NCI-H69 (cell line): ENCODE measurements around the gene ZFAND3.
"Not testable (repeated sequence)": the region's sequence is repeated elsewhere in the genome, so short reads cannot be mapped to it uniquely, and the experiment has no call there.

Experiments used
- DNase-seq: peaks from one replicate; lab custom pipeline; 2025; lab: John Stamatoyannopoulos, UW

Gene ZFAND3

DNA sequence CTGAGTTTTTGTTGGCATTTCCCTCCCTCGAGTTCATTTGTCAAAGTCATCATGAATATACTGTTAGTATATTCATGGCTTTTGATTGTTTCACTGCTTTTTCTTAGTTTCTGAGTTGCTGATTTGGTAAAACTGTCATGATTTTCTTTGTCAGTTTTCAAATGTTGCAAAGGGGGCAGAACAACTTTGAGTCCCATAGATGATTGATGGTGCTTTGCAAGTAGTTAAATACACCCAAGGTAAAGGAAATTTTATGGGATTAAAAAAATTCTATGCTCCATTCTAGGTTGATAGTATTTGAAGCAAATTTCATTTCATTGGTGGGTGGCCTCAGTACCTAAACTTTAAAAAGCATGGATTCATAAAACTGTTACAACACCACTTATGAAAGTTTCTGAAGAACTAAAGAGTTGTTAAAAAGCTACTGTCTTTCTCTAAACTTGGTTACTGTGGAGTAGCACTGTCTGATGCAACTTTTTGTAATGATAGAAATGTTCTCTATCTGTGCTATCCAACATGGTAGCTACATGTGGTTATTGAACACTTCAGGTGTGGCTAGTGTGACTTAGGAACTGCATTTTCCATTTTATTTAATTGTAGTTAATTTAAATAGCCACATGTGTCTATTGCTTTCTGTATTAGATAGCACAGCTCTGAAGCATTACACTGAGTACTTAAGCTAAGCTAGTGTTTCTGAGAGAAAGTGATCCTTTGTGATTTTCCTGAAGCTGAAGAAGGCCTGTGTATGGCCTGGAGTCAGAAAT, 153.6 kb downstream of the ZFAND3 start:
- DNase-seq, result no peak

DNA sequence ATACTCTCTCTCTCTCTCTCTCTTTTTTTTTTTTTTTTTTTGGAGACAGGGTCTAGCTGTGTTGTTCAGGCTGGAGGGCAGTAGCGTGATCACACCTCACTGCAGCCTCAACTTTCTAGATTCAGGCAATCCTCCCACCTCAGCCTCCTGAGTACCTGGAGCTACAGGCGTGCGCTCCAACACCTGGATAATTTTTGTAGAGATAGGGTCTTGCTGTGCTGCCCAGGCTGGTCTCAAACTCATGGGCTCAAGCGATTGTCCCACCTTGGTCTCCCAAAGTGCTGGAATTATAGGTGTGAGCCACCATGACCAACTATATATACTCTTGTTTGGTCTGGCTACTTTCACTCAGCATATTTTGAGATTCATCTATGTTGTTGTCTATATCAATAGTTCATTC, 154.9 kb downstream of the ZFAND3 start:
- no peak for DNase-seq

DNA sequence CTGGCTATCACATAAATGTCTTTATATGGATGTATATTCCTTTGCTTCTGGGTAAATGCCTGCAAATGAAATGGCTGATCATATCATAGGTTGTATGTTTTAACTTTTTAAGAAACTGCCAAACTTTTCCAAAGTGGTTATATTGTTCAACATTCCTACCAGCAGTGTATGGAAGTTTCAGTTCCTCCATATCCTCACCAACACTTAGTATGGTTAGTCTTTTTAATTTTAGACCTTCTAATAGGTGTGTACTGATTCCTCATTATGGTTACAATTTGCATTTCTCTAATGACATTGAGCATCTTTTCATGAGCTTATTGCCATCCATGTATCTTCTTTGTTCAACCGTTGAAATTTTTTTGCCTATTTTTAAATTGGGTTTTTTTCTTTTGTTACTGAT, 155.4 kb downstream of the ZFAND3 start:
- DNase-seq, result no peak

DNA sequence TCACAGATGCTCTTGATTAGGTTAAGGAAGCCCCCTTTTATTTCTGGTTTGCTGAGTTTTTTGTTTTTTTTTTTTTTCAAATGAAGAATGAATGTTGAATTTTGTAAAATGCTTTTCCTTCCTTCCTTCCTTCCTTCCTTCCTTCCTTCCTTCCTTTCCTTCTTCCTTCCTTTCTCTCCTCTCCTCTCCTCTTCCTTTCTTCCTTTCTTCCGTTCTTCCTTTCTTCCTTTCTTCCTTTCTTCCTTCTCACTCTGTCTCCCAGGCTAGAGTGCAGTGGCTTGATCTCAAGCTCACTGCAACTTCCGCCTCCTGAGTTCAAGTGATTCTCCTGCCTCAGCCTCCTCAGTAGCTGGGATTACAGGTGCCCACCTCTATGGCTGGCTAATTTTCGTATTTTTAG, 158.2 kb downstream of the ZFAND3 start:
- DNase-seq, result no peak

DNA sequence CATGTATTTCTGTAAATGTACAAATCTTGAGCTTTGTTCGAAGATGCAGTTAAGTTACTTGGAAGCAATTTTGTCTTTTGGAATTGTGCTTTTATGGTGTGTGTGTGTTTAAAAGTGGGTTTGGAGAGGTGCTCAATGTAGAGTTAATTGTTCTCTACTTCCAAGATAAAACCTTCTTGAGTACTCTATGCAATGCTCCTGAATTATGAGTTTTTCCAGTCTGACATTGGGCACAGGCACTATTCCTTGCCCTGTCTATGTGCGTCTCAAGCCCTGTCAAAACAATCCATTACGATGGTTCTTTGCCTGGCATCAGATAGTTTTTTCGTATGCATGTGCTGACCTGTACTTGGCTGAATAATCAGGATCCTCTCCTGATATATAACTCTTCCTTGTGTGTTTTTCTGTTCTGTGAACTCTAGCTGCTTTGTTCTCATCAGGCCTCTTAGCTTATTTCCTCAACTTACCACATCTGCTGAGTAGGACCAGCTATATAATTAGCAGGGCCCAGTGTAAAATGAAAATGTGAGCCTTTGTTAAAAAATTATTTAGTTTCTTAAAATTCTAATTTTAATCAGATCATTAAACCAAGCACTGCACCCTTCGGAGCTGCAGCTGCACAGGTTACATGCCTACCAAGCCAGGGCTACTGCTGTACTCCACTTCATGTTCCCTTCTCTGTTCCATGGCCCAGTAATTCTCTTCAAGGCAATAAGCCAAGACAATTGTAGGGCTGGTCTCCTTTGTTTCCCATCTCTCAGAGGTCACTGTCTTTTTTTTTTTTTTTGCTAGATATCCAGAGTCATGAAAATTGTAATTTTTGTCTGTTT, 160.1 kb downstream of the ZFAND3 start:
- peak; percentile 30 for DNase-seq

DNA sequence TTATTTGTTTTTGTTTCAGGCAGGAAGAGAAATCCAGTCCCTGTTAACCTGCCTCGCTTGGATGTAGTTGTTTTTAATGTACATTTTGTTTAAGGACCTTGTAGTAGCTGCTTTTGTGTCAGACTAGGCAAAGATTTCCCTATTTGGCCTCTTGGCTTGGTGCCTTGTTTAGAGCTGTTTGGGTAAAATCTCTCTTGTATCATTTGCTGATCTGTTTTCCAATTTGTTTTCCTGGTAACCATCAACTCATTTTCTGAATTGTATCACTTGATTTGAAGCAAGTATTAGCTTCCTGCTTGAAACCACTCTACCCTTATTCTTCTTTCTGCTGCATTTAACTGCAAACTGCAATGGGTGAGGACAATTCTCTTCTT, 160.7 kb downstream of the ZFAND3 start:
- DNase-seq, result no peak

DNA sequence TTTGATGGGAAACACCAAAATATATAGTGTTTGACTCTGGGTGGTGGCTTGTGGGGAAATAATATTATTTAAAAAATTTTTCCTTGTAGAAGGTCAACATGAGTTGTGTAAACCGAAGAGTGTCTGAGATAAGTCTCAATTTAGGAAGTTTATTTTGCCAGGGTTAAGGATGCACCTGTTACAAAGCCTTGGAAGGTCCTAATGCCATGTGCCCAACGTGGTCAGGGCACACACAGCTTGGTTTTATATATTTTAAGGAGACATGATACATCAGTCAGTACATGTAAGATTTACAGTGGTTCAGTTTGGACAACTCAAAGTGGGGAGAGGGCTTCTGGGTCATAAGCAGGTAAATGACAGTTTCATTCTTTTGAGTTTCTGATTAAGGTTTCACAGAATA, 162.1 kb downstream of the ZFAND3 start:
- DNase-seq, result no peak

DNA sequence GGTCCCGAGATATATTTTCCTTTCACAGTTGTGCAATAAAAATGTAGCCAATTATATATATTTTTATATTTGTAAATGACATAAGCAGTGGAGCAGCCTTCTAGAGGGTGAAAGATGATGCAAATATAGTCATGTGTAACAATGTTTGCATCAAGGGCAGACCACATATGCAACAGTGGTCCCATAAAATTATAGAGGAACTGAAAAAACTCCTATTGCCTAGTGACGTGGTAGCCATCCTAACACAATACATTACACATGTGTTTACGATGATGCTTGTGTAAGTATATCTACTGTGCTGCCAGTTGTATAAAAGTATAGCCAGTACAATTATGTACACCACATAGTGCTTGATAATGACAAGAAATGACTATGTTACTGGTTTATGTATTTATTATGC, 162.8 kb downstream of the ZFAND3 start:
- no peak for DNase-seq

DNA sequence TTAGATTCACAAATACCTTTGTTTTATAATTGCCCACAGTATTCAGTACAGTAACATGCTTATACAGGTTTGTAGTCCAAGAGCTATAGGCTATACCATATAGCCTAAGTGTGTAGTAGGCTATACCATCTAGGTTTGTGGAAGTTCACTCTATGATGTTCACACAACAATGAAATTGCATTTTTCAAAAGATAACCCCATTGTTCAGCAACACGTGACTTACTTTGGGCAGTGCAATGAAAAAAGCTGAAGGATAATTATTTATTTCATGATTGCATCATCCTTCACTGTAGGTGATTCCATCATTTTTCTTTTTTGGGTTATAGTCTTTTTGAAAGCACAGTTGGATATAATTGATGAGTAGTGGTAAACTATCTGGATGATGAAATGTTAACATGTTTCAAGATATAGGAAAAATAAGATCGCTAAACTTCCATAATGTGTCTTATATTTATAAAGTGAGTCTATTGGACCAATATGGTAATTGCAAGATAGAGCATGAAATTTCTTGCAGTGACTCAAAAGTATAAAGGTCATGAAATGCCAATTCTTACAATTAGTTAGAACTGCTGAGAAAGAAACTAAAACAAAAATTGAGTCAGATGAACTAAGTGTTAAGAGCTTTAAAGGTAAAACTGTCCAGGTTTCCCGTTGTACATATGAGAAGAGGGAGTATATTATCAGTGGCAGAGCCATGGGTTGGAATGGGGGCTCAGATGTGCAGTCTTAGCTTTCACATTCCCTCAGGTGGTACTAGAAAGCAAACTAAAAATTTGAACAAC, 164.4 kb downstream of the ZFAND3 start:
- no peak for DNase-seq

DNA sequence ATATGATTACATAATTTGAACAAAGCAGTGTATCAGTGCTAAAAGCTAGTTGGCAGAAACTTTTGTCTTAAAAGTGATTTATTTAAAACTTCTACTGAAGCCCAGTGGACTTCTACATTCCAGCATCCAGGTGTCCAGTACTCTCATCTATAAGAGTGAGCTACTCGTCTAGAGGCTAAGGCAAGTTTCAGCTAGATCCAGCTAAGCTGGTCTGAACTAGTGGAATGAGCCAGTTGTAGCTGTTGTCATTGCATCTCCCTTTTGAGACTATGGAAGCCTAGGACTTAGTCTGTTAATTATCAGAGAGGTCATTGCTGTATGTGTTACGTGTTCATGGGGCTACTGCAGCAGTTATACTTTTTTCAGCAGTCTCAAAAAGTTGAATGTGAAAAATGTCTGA, 165.1 kb downstream of the ZFAND3 start:
- no peak for DNase-seq

DNA sequence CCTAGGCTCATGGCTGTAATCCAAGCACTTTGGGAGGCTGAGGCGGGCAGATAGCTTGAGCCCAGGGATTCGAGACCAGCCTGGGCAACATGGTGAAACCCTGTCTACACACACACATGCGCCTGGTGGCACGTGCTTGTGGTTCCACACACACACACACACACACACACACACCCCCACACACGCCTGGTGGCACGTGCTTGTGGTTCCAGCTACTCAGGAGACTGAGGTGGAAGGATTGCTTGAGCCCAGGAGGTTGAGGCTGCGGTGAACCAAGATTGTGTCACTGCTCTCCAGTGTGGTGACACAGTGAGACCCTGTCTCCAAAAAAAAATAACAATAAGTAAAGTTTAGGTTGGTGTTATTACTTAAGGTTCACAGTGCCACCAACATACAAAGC, 165.8 kb downstream of the ZFAND3 start:
- DNase-seq, result no peak

DNA sequence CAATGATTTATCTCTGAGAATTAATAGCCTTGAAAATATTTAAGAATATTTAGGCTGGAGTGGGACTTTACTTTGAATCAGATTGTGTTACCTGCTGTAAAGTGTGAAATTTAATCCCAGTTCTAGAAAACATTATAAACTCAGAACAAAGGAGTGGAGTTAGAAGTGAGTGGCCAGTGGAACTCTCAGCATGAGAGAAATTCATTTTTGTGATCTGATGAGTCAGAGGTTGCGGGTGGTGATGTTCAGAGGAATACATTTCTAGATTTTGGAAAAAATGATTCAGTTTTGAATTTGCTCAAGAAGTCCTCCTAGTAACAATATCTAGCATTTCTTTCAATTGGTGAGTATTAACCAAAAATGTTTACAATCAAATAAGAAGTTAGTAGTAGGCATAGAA, 167.5 kb downstream of the ZFAND3 start:
- peak; percentile 28 for DNase-seq

DNA sequence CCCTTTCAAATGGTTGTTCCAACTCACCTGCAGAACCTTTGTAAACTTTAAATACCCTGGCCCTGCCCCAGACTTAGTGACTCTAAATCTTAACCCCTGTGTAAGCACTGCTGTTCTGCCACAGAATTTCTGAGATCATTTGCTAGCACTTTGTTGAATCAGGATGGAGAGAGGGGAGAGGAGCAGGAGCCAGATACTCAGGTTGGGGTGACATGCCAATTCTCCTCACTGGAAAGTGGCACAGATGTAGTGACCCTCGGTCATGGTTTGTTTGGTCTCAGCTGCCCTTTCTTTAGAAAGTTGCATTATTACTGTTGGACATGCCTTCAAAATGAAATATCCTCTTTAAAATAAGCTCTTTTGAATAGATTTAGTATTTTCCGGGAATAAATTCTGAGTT, 168.0 kb downstream of the ZFAND3 start:
- peak; percentile 16 for DNase-seq

DNA sequence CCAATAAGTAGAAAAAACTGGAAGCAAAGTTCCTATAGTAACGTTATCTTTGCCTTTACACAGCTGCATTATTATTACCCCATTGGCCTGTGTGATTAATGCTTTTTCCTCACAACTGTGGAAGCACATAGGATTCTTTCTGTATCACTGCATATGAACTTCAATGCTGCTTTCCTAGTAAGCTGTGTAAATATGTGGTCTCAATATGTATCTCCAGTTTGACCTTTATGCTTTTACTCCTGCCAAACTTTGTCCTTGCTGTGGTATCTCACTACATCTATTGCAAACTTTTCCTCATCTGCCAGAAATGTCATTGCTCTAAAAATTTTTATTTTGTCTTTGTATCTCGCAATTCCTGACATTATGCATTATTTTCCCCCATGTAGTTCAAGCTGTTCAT, 168.6 kb downstream of the ZFAND3 start:
- DNase-seq, result no peak

DNA sequence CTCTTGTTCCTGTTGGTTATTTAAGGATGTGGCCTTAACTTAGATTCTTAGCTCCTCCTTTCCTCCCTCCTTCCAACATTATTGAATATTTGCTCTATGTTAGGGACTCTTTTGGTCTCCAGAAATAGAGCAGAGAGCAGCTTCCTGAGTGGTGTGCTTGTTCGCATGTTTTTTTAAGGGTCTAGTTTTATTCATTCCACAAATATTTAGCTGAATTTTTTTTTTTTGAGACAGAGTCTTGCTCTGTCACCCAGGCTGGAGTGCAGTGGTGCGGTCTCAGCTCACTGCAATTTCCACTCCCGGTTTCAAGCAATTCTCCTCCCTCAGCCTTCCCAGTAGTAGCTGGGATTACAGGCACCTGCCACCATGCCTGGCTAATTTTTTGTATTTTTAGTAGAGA, 169.2 kb downstream of the ZFAND3 start:
- no peak for DNase-seq

DNA sequence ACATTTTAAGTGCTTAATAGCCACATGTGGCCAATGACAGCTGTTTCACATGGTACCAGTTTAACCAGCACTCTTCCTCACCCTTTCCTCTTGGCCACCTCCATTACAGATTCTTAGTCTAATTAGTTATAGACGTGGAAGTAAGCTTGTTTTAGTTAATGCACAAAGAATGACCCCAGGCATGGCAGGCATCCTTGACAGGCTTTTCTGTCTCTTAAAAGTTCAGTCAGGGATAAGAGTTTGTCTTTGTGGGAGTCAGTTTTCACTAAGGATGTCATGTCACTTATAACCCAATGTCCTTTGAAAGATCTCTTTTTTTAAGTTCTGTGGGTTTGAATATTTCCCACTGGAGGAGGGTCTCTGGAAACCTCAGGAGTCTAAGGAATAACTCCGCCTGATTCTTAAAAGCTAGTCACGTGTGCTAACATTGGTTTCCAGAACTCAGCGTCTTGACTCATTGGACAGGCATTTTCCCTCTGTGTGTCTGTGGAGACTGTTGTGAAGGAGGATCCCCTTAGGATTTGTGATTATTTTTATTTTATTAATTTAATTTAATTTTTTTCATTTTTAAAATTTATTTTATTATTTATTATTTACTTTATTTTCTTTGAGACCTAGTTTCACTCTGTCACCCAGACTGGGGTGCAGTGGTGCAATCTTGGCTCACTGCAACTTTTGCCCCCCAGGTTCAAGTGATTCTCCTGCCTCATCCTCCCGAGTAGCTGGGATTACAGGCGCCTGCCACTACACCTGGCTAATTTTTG, 171.4 kb downstream of the ZFAND3 start:
- DNase-seq, result peak; percentile 48

DNA sequence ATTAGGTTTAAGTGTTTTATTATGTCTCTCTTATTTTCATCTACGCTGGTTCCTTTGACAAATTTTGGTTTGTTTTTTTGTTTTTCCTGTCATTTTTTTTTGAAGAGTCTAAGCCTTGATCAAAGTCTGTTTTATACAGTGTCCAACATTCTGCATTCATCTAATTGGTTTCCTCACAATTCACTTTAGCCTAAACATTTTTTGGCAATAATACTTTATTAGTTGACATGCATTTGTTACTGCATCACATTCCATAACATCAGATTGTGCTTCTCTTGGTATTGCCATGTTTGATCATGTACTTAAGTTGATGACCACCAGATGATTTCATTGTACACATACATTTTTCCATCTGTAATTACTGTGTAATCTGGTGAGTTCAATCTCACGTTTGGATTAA, 173.2 kb downstream of the ZFAND3 start:
- DNase-seq, result no peak

DNA sequence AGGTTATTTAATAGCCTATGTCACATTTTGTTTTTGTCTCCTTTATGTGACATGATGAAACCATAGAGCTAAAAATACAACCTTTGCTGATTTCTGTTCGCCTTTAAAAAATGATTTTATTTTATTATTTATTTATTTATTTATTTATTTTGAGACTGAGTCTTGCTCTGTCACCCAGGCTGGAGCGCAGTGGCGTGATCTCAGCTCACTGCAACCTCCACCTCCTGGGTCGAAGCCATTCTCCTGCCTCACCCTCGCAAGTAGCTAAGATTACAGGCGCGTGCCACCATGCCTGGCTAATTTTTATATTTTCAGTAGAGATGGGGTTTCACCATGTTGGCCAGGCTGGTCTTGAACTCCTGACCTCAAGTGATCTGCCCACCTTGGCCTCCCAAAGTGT, 173.7 kb downstream of the ZFAND3 start:
- not testable (repeated sequence) for DNase-seq

DNA sequence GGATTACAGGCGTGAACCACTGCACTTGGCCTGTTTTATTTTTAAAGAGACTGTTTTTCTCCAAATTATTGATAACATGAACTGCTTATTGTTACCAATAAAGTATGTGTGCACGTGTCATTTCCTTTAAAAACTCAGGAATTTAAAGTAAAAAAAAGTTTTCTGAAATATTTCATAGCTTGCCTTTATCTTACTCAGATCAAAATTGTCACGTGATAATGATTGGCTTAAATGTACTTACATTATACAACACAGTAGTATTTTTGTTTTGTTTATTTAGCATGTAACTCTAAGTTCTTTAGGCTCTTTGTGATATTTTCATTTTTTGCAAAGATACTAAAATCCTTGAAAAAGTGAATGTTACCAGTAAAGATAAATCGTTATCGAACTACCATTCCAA, 174.1 kb downstream of the ZFAND3 start:
- no peak for DNase-seq

DNA sequence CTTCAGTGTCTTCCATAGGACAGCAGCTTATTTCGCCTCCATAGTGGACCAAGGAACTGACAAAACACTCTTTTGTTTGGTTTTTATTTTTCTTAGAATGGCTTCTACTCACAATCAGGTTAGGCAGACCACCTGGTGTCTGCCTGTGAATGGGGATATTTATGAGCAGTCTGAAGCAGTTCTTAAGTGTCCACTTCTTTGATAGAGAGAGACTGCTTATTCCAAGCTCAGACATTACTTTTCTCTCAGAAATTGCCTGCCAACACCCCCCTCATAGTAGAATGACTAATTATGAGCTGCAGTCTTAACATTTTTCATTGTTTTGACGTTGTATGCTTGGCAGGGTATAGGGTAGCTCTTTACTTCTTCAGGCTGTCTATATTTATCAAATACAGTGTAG, 174.7 kb downstream of the ZFAND3 start:
- peak; percentile 67 for DNase-seq

DNA sequence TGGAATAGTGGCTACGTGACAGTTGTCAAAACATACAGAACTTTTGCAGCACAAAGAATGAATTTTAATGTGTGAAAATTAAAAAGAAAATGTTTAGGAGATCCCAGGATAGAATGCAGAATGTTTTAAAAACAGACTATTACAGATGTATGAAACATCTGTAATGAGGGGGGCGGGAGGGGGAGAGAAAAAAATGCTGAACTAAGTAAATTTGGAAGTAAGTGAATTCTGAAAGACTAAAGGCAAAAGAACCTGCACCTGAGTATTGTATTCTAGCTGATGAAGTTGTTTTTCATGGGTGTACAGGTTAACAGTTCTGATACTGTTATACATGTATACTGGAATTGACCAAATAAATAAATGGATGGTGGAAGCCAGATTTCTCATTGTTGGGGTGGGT, 178.8 kb downstream of the ZFAND3 start:
- no peak for DNase-seq

DNA sequence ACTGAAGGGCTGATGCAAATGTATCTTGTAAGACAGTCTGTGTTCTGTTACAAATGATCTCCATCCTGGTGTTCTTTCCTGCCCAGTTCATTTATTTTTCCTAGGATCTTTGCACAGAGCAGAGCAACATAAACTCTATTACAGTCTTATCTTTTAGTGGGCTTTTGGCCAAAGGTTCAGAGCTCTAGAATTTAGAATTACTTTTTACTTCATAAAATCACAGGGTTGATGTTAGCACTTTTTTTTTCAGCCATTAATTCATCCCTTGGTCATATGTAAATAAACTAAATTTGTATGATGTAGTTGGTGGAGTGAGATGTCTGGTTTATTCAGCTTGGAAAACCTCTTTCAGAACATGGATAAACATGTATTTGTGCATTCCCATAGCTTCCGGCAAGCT, 181.9 kb downstream of the ZFAND3 start:
- DNase-seq, result no peak
